HG02885 (cell line): ENCODE measurements around the gene PTPRC.

Source experiments
- ATAC-seq: cut with Tn5 transposase; IDR thresholded peaks from one replicate; pipeline ENCODE4 v1.9.1; 2021; ENCODE audit warnings: mild to moderate bottlenecking; ENCODE audit not compliant: unreplicated experiment, poor library complexity

PTPRC gene

DNA sequence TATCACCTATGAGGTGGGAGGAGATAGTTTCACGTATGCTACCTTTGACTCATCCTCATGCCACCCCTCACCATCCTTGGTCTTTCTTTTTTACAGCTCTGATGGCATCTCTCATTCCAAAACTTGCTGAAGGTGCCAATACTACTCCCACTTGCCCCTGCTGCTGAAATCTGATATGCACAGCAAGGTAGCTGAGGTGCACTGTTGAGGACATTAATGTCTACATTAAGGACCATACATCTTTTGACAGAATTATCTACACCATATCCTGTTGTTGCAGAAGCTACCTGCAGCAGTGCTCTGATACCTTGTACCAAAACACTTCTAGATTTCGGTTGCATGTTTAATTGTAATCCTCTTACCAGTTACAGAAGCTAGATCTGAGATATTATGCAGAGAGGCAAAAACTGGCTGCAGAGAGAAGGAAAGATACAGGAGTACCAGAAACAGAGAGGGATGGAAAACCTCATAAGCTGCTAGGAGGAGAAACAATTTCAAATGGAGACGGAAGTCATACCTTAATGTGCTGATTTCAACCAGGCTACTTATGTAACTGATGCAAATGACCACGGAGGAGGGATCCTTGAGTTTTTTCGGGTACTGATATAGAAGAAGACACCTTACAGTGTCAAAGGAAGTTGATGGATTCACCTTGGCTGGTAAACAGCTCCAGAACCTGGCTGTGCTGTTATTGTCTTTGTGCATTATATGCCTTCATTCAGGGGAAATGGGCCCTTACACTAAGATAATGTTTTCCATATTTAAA lies 19.3 kb upstream of the PTPRC start:
- no peak for ATAC-seq

DNA sequence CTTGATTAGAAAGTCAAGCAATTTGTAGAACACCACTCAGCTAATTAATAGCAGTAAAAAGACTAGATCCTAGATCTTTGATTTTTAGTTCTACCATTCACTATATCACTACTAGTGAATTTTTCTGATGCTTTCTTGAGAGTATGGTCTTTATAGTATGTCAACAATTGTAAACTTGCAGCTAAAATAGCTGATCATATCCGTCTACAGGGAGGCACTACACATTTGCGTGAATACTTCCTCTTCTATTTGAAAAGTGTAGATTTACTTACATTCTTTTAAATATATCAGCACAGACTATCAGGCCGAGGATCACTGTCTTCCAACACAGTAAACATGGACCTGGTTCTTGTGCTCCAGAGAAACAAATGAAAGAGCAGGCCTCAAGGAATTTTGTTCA lies 18.6 kb upstream of the PTPRC start:
- ATAC-seq, result no peak

DNA sequence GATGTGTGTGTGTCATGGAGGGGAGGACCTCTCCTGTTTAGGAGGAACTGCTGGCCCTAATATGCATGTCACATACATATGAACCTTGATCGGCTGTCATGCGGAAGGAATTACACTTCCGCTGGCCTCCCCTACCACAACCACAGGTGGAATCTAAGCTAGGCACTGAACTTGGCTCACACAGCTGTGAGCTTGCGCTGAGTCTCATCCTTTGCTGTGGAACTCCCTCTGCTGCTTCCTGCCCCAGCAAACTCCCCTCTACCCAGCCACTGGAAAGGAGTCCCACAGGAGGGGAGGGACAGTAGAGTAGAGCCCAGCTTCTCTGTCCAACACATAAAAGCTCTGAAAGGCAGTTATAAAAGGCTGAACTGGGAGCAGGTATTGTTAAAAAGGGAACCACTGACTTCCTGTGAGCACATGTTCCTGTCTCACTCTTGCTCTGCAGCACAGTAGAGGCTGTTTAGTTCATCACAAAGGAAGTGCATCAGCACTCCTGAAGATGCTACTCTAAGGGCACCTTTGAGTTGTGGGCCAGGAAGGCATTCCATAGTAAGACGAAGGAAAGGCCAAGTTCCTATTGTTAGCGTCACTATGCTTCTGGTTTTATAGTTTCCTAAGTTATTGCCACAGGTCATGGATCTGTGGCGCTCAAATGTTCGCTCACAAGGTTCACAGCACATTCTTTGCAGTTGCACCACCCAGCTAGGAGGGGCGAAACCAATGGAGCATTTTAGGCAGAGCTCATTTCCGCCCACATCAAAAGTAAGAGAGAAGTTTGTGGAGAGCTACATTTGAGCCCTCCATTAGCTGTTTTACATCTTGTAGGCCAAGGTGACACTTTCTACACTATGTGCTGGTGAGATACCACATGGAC lies 17.7 kb upstream of the PTPRC start:
- peak; percentile 74 for ATAC-seq

DNA sequence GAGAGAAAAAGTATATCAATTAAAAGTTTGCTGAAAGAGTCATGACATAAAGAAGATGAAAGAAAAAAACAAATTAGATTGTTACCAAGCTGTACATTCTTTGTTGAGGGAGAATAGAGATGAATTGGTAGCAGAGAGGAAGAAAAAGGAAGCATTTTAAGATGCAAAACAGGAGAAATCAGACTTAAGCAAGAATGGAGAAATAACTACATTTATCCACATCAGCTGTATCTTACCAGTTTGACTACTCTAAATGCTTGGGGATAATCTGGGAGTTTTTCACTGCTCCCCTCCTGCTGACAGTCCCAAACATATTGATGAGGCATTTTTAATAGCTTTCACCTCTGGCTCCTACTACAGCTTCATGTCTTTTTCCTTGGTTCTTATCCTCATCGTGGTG lies 16.8 kb upstream of the PTPRC start:
- no peak for ATAC-seq

DNA sequence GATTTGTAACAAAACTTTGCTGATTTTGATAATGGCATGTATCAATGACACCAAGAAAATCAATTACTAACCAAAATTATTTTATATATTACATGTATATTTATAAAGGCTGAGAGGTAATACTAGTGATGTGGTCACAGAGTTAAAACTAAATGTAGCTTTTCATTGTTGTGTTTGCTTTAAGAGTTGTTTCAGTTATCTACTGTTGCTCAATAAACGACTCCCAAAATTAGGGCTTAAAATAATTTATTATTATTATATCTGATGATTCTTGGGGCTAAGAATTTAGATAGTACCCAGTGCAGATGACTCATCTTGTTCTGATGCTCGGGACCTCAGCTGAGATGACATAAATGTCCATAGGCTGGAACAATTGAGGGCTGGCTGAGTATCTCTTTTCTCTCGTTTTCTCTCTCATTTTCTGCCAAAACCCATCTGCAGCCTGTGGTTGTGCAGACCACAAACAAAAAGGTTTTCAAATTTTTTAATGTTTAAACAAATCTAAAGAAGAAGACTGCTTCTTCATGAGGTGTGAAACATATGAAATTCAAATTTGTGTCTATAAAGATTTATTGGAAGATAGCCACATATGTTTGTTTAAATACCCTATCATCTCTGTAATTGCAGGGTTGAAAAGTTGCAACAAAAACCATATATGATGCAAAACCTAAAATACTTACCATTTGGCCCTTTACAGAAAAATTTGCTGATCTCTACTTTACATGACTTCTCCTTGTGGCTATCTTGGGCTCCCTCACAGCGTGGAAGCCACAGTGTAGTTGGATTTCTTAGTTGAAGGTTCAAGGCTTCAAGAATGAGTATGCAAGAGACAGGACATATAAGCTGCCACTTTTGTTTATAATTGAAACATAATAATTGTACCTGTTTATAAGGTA lies 14.8 kb upstream of the PTPRC start:
- no peak for ATAC-seq

DNA sequence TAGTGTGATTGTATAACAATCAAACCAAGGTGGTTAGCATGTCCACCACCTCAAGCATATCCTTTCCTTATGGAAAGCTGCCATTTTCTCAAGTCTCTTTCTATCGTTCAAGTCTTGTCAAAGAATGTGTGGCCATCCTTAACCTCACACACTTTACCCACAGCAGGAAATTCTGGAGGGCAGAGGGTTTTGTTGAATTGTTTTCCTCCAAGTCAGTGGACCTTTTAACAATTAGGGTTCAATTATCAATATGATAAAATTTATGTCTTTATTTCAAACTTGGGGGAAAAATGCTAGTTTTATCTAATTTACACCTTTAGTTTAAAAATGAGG lies 14.2 kb upstream of the PTPRC start:
- ATAC-seq, result no peak

DNA sequence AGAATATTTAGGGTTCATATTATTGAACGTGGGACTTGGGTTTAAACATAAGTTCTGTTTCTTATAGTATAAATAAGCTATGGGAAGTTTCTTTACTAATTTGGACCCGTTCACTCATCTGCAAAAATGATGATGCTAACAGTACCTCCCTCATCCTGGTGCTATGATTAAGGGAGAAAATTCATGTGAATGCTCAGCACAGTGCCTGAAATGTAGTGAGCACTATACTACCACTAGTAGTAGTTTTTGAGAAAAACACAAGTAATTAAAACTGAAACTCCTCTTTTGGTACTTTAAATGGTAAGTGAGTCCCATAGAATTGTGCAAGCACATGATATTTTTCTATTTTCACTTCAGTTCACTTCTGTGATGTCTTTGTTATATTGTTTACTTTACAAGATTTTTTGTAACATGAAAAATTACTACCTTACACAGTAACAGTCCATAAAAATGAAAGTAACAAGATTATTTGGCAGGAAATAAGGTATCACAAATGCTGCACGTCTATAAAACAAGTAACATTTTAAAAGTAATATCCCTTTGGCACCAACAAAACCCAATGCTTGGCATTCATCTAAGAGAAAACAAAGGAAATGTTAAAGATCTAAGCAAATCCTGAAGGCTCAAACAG lies 11.3 kb upstream of the PTPRC start:
- ATAC-seq, result no peak

DNA sequence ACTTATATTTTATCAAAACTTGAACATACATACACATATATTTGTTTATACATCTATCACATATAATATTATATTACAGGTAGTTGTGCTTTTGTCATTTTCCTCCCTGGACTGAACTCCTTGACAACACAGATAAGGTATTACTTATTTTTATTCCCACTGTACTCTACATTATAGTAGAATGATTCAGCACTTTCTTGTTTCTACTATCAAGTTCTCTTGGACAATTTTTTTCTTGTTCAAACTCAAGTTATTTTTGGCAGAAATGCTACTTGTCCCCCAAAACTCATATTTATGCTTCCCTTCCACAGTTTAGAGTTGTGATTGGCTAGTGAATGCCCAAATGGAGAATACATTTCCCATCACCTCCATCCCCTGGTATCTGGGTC lies 10.8 kb upstream of the PTPRC start:
- ATAC-seq, result no peak

DNA sequence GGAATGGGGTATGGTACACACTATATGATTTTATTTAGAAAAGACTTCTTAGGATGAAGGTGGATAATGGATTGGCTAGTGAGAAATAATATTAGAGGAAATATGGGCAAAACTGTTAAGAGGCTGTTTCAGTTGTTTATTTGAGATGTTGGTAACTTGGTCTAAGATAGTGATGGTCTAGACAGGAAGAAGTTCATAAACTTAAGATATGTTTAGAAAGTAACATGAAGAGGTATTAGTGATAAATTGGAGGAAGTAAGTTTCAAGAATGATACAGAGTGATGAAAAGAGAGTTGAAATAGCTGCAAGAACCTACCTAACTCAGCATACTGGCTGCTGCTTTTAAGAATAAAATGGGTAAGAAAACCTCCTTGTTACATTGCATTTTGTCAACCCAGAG lies 9.2 kb upstream of the PTPRC start:
- ATAC-seq, result no peak

DNA sequence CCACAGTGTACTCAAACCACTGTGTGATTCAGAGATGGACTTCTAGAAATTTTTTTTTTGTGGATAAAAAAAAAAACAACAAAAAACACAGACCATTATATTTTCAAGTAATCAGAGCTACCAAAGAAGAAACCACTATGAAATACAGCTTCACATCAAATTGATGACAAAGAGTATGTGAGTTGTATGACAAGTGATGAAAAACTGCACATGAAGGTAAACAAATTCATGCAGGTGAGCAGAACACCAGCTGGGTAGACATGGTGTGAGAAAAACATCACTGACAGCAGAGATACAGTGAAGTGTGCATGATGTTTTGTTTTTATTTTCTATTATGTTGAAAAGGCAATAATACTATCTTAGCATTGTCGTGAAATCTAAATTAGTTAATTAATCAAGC lies 8.0 kb upstream of the PTPRC start:
- no peak for ATAC-seq

DNA sequence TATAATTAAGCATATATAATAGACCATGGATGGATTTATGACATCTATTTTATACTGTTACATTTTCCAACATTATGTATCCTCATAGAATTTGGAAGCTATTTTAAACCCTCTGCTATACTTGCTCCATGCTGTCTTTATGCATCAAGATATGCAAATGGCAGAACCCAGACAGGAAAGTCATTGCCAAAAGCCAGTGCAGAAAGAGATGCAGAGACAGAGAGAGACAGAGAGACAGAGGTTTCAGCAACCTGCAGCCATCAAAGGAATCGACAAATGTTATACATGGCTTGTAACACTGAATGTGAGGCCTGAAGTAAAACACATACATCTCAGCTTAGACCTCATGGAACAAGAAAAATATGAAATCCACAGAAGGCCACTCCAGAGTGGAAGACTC lies 7.5 kb upstream of the PTPRC start:
- no peak for ATAC-seq

DNA sequence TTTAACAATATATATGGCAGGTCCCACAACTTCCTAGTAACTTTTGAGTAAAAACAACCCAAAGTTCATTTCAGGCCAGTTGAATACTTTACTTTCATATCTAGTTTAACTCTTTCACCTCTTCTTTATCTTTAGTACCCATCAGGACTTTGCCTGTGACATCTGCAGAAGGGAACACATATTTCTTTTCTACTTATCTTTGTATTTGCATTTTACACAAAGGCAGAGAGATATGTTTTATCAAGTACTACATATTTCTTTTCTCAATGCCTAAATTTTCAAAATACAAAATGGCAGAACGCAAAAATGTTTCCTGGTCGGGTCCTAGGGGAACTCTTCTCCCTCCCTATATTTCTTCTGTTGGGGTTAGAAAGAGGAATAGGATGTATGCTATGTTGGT lies 6.8 kb upstream of the PTPRC start:
- ATAC-seq, result no peak

DNA sequence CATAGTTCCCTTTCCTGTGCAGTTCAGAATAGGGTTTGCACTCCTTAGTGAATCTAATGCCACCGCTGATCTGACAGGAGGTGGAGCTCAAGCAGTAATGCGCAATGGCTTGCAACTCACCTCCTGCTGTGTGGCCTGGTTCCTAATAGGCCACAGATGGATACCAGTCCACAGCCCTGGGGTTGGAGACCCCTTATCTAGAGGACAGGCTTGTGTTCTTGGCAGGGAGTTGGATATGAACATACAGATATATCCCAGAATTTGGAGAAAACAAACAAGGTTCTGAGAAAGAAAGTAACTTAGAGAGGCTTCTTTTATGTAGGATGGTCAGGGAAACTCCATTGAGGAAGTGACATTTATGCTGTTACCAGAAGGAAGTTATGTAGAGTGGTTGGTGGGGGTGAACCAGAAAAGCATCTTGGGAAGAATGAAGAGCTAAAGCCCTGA lies 5.1 kb upstream of the PTPRC start:
- ATAC-seq, result no peak

DNA sequence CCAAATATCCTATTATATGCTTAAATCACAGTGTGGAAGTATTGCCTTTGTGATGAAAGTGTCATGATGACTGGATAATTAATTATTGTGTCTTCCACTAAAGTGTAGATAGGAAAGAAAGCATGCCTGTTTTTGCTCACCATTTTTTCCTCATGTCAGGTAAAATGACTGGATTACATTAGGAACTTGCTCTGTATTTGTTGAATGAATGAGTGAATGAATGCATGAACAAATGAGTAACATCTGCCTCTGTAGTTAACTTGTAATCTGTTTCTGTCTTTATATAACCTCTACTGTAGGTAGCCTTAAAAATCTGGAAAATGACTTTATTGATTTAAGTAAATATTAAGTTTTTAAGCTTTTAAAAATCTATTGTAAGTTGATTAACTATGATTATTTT lies 2.9 kb upstream of the PTPRC start:
- no peak for ATAC-seq

DNA sequence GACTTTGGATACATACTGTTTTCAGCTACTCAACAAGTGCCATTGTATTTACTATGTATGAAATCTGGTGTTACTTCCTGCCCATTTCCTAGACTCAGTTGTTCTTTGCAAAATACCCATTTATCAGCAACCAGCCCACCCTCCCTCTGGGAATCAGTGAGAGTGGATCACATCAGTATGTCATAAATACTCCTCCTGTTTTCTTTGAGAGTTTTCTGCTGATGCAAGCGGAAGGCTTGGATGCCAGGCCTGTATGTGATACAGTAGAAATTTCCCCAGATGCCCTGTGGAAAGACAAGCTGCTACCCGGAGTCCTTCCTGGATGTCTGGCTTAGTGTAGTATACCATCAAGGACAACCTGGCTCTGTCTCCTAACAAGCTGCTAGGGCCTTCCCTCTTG lies 2.4 kb upstream of the PTPRC start:
- ATAC-seq, result no peak

DNA sequence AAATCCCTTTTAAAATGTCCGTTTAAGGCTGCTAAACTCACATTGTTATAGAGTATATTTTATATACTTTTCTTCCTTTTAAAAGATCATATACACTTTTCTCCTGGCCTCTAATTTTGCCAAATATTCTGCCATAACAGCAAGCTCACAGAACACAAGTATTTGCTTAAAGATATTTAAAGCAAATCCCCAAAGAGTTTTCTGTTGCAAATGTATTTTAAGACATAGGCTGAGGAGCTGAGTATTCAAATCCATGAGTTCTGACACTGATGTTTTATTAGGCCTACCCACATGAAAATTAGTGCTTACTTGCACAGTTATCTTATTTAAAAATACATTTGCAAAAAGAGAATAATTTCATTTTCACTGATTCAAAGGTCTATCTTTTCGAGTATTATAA lies 1.7 kb upstream of the PTPRC start:
- ATAC-seq, result no peak

DNA sequence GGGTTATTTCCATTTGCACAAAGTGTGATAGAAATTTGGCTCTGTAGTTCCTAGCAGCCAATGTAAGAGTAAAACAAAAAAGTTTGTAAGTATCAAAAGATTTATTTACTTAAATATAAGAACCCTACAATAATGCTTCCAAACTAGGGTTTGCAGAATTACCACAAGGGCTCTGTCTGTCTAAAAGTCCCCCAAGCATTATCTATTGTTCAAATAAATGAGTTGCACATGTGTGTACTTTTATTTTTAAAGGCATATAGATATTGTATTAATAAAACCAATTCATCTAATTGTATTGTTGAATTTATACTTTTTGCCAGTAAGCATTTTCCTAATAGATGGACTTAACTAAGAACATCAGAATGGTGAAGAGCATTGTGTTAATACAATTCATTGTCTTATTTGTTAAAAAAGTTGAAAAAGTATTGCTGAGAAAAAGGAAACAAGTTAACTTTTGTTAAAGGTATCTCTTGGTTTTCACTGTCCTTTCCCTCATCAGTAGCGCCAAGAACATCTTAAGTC lies 863 bp upstream of the PTPRC start:
- no peak for ATAC-seq

DNA sequence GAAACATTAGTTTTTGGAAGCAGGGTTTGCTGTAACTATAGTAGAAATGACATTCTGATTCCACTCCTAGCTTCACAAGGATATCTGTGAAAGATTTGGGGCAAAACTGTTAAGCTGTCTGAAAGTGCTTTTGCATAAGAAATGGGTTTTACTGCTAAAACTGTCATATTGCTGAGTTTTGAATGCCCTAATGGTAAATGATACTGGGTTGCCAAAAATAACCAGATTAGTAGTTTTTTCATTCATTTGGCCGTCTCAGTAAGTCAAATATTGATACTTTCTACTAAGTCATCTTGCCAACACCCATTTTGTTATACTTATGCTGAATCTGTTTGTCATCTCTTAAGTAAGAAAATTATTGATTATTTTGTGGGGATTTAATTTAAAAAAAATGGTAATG lies 399 bp upstream of the PTPRC start:
- peak; percentile 24 for ATAC-seq

DNA sequence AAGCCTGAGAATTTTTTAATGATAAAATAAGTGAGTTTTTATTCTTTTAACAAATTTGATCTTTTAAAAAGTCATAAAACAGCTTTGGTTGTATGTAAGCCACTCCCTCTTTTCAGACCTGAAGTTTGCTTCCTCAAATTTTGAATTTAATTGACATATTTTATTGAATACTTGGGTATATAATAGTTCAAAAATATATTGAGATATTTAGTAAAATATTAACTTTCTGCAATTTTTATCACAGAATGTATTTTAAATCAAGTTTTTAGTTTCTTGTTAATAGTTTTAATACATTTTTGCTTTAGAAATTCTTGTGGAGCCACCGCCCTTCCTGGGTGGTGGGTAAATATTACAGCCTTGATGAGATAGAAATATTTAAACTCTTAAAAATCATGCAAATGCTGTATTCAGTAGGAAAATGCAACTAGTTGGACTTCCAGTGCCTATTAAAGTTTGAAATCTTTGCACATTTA lies 867 bp downstream of the PTPRC start:
- ATAC-seq, result no peak

DNA sequence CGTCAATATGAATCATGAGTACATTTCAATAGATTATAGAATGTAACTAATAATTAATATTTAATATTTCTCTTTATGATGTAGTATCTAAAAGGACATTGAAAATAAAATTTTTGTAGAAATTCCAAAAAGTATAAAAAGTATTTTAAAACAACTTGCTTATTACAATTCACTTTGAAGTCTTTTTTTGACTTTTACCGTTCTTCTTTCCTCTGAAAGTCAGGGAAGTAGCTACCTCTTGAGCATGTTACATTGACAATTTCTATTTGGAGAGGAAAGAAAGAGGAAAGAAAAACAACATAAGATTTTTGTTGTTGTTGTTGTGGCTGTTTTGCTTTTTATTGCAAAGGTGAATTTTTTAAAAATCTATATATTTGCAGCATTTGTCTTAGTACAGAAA lies 1.3 kb downstream of the PTPRC start:
- ATAC-seq, result no peak
